Lung (tissue), 12 donors: ENCODE results near the gene TMA7B. TPM values are rescaled to one million over a fixed set of nuclear protein-coding genes. Genes with fewer than 3 reads are reported as not detected.

Experiments used
- ATAC-seq: fragments of 200-7000 bp; cut with Tn5 transposase; one replicate; pipeline ENCODE4 v1.9.1; 2020; ENCODE audit warnings: moderate number of reproducible peaks; ENCODE audit not compliant: insufficient read depth, low FRiP score
- DNase-seq, 3 donors: peaks; one replicate each; pipeline ENCODE4 v3.0.0-alpha.2; 2013 to 2017
- H3K27ac ChIP-seq, 2 donors: one replicate each; pipeline ENCODE4 v1.5.1; 2013; ENCODE audit warnings: mild to moderate bottlenecking in 2 of 2, moderate library complexity in 2 of 2, control low read depth in 1 of 2, inconsistent platforms in 1 of 2, low read depth in 1 of 2, low read length in 1 of 2
- H3K27me3 ChIP-seq, 3 donors: one replicate each; pipeline ENCODE4 v1.5.1; 2013; ENCODE audit warnings: low read length in 2 of 3; ENCODE audit not compliant: control insufficient read depth in 3 of 3, insufficient read depth in 3 of 3
- H3K36me3 ChIP-seq, 4 donors: one replicate each; pipeline ENCODE4 v1.5.1; 2013; ENCODE audit warnings: low read length in 4 of 4, mild to moderate bottlenecking in 1 of 4, moderate library complexity in 1 of 4; ENCODE audit not compliant: control insufficient read depth in 4 of 4, insufficient read depth in 4 of 4
- H3K4me1 ChIP-seq, 5 donors: one replicate each; pipeline ENCODE4 v1.5.1; 2013; ENCODE audit warnings: low read length in 5 of 5, mild to moderate bottlenecking in 2 of 5, moderate library complexity in 1 of 5; ENCODE audit not compliant: control insufficient read depth in 5 of 5, insufficient read depth in 5 of 5
- H3K4me3 ChIP-seq: one replicate; pipeline ENCODE4 v1.5.1; 2013; ENCODE audit warnings: mild to moderate bottlenecking, control low read depth, moderate library complexity
- H3K9ac ChIP-seq, 2 donors: one replicate each; pipeline ENCODE4 v1.5.1; 2013; ENCODE audit warnings: low read length in 2 of 2, control low read depth in 1 of 2; ENCODE audit not compliant: insufficient read depth in 1 of 2
- H3K9me3 ChIP-seq, 4 donors: one replicate each; pipeline ENCODE4 v1.5.1; 2013; ENCODE audit warnings: low read length in 3 of 4, mild to moderate bottlenecking in 1 of 4, moderate library complexity in 1 of 4; ENCODE audit not compliant: control insufficient read depth in 4 of 4, insufficient read depth in 3 of 4
- CTCF ChIP-seq: IDR thresholded peaks from 2 replicates; pipeline ENCODE4 v1.5.1; 2012; ENCODE audit warnings: mild to moderate bottlenecking; ENCODE audit errors: control extremely low read depth, extremely low read depth
- WGBS, 2 donors: extraction: QIAGEN DNeasy Blood & Tissue Kit; methylation state at CpG; one replicate each; pipeline ENCODE4 v1.1.7; 2013; 5-methylcytosine and 5-hydroxymethylcytosine counted together
- polyA plus RNA-seq, 2 donors: library from polyadenylated mRNA; stranded (reverse); fragments of 200-250 nt; gene quantifications; one replicate each; pipeline ENCODE4 v1.2.1, GENCODE V29; 2013
- total RNA-seq, 2 donors: library from RNA; depleted of rRNA in 1 of 2; stranded (reverse); fragments of >200 nt in 1 of 2; gene quantifications; one replicate each; pipeline ENCODE4 v1.2.1, GENCODE V29; 2014 to 2021
- donor health status: control.
- donor health status: control.
- donor health status: Bipolar disorder and iron deficiency.
- donor health status: healthy.
- donor health status: DM: yes; HTN: yes; CAD: no.

The TMA7B gene
- total and polyA plus RNA-seq, 4 donors: 0.31 to 0.57 (median 0.38) TPM

GRCh38 chr22:39994566-39995392 is 34.6 kb downstream of the TMA7B start, which contains the start of gene FAM83F:
Gene FAM83F, plus strand, starts transcription at chr22:39994954. Its CDS starts 89 bp downstream, at chr22:39995043.
- peaks cover 0 to 54% (median 36%) of the 10 kb centered on the region in 3 donors for H3K27me3 ChIP-seq
- 6 to 8% methylated on average over 39 to 115 of the region's 115 CpGs for WGBS, 2 donors
- no peak for TF ChIP-seq CTCF
- H3K4me1 ChIP-seq: peaks cover 0 to 7% (median 2%) of the 10 kb centered on the region in 5 donors
- no peak within 1 kb of the TSS for H3K4me3 ChIP-seq
- ATAC-seq: no peak
- H3K9ac ChIP-seq: no peak within 1 kb of the TSS
- no peaks in the 10 kb centered on the region for H3K9me3 ChIP-seq
- no peak within 1 kb of the TSS for H3K27ac ChIP-seq
- DNase-seq: peak; percentile 33 to 51 (median 41)
- H3K36me3 ChIP-seq: no peaks in the 10 kb centered on the region

GRCh38 chr22:39995393-39996252 is 35.4 kb downstream of the TMA7B start:
- no peaks in the 10 kb centered on the region for H3K9me3 ChIP-seq
- H3K4me3 ChIP-seq: no peak overlapping the region
- H3K27me3 ChIP-seq: peaks cover 0 to 50% (median 36%) of the 10 kb centered on the region in 3 donors
- H3K27ac ChIP-seq: no peak overlapping the region
- no peak for TF ChIP-seq CTCF
- H3K36me3 ChIP-seq: no peaks in the 10 kb centered on the region
- no peak overlapping the region for H3K9ac ChIP-seq
- DNase-seq: no peak
- 56 to 67% methylated on average over 35 of the region's 35 CpGs for WGBS, 2 donors
- ATAC-seq: no peak
- H3K4me1 ChIP-seq: peaks cover 0 to 7% (median 2%) of the 10 kb centered on the region in 5 donors

- WGBS, 2 donors: 84 to 90% methylated on average over 3 of the region's 3 CpGs
- Histone ChIP-seq H3K27me3 (peaks cover 0 to 39% (median 31%) of the 10 kb centered on the region in 3 donors), H3K4me1 (peaks cover 0 to 7% (median 2%) of the 10 kb centered on the region in 5 donors), H3K9ac (no peak overlapping the region), H3K36me3 (no peaks in the 10 kb centered on the region), H3K27ac (no peak overlapping the region), H3K9me3 (no peaks in the 10 kb centered on the region), H3K4me3 (no peak overlapping the region)
- DNase-seq (no peak), ATAC-seq (no peak)
- no peak for TF ChIP-seq CTCF
Observed at GRCh38 chr22:39996732-39997131, 36.5 kb downstream of the TMA7B start.
